ENCODE measurements around the gene MYL12B. TPM values are rescaled to one million over a fixed set of nuclear protein-coding genes. Genes with fewer than 3 reads are reported as not detected.

Gene MYL12B
- total RNA-seq, 1 donor from 2014 or later: 185 TPM

DNA sequence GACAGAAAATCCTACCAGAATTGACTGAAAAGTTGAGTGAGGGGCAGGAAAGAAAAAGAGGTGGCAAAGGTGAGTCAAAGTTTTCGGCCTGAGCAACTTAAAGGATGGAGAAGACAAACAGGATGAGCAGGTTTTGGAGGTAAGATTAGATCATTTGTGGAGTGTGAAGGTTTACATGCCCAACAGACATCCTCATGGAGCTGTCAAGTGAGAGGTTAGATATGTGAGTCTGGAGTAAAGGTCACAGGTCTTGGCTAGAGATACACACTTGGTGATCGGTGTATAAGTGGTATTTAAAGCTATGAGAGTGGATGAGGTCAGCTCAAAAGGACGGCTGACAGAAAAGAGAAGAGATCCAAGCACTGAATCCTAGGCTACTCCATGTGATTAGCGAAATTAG is 25.5 kb upstream of the MYL12B start:
- Mint-ChIP-seq H3K27ac (no peak overlapping the region), H3K27me3 (no peaks in the 10 kb centered on the region), H3K36me3 (ENCODE audit: low read depth) (peaks cover 15% of the 10 kb centered on the region), H3K9me3 (peaks cover 7% of the 10 kb centered on the region), H3K4me3 (no peak overlapping the region), H3K4me1 (no peaks in the 10 kb centered on the region)
- intact Hi-C loops (cut with micrococcal nuclease): no loop called here
- no peak for DNase-seq
- ChIA-PET CTCF (no interaction called here), POLR2A (no interaction called here)
- TF ChIP-seq, protein P1, sequence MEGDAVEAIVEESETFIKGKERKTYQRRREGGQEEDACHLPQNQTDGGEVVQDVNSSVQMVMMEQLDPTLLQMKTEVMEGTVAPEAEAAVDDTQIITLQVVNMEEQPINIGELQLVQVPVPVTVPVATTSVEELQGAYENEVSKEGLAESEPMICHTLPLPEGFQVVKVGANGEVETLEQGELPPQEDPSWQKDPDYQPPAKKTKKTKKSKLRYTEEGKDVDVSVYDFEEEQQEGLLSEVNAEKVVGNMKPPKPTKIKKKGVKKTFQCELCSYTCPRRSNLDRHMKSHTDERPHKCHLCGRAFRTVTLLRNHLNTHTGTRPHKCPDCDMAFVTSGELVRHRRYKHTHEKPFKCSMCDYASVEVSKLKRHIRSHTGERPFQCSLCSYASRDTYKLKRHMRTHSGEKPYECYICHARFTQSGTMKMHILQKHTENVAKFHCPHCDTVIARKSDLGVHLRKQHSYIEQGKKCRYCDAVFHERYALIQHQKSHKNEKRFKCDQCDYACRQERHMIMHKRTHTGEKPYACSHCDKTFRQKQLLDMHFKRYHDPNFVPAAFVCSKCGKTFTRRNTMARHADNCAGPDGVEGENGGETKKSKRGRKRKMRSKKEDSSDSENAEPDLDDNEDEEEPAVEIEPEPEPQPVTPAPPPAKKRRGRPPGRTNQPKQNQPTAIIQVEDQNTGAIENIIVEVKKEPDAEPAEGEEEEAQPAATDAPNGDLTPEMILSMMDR (IDR thresholded peaks at IDR 0.05): no peak
- ATAC-seq (ENCODE audit: low read depth): no peak

DNA sequence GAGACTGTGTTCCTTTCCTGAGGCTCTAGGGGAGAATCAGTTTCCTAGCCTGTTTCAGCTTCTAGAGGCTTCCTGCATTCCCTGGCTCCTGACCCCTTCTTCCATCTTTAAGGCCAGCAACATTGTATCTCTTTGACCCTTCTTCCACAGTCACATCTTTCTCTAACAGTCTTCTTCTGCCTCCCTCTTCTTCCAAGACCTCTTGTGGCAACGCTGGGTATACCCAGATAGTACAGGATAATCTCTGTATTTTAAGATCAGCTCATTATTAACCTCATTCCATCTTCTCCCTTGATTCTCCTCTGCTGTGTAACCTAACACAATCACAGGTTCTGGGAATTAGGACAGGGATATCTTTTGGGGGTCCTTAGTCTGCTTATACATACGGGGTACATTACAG is 23.2 kb upstream of the MYL12B start:
- H3K4me3 Mint-ChIP-seq: no peak overlapping the region
- peaks cover 14% of the 10 kb centered on the region for H3K9me3 Mint-ChIP-seq
- intact Hi-C loops (cut with micrococcal nuclease): no loop called here
- DNase-seq (no peak), ATAC-seq (ENCODE audit: low read depth) (no peak)
- H3K27me3 Mint-ChIP-seq: no peaks in the 10 kb centered on the region
- H3K36me3 Mint-ChIP-seq (ENCODE audit: low read depth): peaks cover 30% of the 10 kb centered on the region
- H3K4me1 Mint-ChIP-seq: no peaks in the 10 kb centered on the region
- TF ChIP-seq, protein P1 (IDR thresholded peaks at IDR 0.05): no peak
- no peak overlapping the region for H3K27ac Mint-ChIP-seq
- ChIA-PET POLR2A (no interaction called here), CTCF (interaction anchor here (0.9 kb wide), 1 partner anchor 20 kb away, joined by 3 read pairs; no protein-coding TSS in a partner anchor)

DNA sequence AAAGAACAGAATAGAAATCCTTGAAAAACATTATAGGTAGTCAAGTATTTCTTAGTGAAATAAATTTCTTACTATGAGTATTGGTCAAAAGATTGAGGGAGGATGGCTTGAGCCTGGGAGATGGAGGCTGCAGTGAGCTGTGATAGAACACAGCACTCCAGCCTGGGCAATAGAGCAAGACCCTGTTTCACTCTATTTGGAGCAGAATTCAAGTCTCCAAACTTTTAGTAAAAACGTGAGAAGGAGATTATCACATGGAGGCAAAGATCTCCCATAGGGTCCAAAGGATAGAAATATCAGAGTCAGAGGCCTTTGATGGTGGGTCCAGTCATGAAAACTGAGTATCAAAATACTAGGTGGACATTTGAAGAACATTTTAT is 16.8 kb upstream of the MYL12B start:
- Mint-ChIP-seq H3K9me3 (peaks cover 14% of the 10 kb centered on the region), H3K36me3 (ENCODE audit: low read depth) (peaks cover 58% of the 10 kb centered on the region), H3K4me3 (peak overlapping the region; percentile 94), H3K4me1 (peaks cover 38% of the 10 kb centered on the region), H3K27me3 (no peaks in the 10 kb centered on the region), H3K27ac (peak overlapping the region; percentile 77)
- ATAC-seq (ENCODE audit: low read depth): no peak
- ChIA-PET CTCF (interaction anchor here (1.0 to 6.2 kb wide), 28 partner anchors 11 to 479 kb away, joined by 3 to 119 read pairs (median 8); partner anchors contain the start of gene MYL12B), POLR2A (interaction anchor here (1.1 to 9.2 kb wide), 16 partner anchors 11 to 608 kb away, joined by 3 to 166 read pairs (median 12); partner anchors contain the start of genes EMILIN2 and MYL12B)
- intact Hi-C loops (cut with micrococcal nuclease): loop anchor here (5.0 kb wide), 1 partner anchor 478 kb away; no protein-coding TSS in a partner anchor
- TF ChIP-seq, protein P1 (IDR thresholded peaks at IDR 0.05): no peak
- DNase-seq: no peak

DNA sequence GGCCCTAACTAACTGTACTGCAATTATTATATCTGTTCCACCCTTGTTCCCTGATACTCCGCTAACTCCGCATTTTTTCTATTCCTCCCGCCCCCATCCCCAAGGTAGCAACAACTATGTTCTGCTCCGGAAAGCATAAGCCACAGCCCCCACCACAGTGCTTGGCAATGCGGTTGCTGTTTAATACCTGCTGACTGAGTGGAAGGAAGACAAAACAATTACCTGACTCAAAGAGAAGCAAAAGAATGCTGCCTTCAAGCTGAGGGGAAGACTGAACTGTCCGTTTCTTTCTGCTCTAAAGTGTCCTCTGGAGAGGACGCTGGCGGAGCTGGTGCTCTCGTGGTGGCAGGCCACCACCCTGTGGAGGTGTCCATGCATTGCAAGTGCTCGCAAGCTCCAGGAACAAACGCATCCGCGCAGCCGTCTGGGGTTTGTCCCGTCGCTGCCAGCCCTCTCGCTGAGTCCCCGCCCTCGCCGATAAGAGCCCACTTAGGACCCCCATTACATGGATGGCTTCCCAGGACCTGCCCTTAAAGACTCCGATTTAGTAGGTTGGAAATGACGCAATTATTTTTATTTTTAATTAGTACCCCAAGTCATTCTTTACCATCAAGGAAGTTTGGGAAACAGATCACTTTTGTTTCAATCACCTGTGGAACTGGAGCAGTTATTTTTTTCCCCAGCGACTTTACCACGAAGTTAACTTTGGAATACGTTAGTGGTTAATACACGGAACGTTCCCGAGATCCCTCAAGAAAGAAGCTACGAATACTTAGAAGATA is 15.9 kb upstream of the MYL12B start:
- CTCF ChIA-PET: interaction anchor here (0.6 to 6.2 kb wide), 52 partner anchors 10 to 480 kb away, joined by 3 to 119 read pairs (median 4); partner anchors contain the start of gene MYL12B
- TF ChIP-seq, protein P1 (IDR thresholded peaks at IDR 0.05): peak; percentile 54
- intact Hi-C loops (cut with micrococcal nuclease): loop anchor here (1.0 to 5.0 kb wide), 11 partner anchors 68 to 479 kb away; no protein-coding TSS in a partner anchor
- Mint-ChIP-seq H3K4me3 (peak overlapping the region; percentile 94), H3K9me3 (peaks cover 7% of the 10 kb centered on the region), H3K4me1 (peaks cover 44% of the 10 kb centered on the region), H3K27me3 (no peaks in the 10 kb centered on the region), H3K27ac (peak overlapping the region; percentile 99), H3K36me3 (ENCODE audit: low read depth) (peaks cover 55% of the 10 kb centered on the region)
- POLR2A ChIA-PET: interaction anchor here (0.6 to 9.2 kb wide), 35 partner anchors 10 to 608 kb away, joined by 3 to 166 read pairs (median 5); partner anchors contain the start of genes EMILIN2 and MYL12B
- DNase-seq (peak; percentile 65), ATAC-seq (ENCODE audit: low read depth) (peak; percentile 62)
